KBM-7 (cell line): ENCODE measurements around the gene FBXL7.

Source experiments
- DNase-seq: peaks from one replicate; pipeline ENCODE4 v3.0.0-alpha.2; 2015
- in situ Hi-C: fragments of 300-500 bp; cut with MboI; formaldehyde crosslinking; loops from 2 replicates; pipeline ENCODE4 v1.14.3; 2020; ENCODE audit warnings: low sequenced_read_pairs, low pct_unique_long_range_greater_than_20kb, mixed read lengths

The FBXL7 gene

GRCh38 chr5:15601274-15601673 is 101.3 kb downstream of the FBXL7 start:
- in situ Hi-C loops, result no loop called here
- DNase-seq, result no peak

- in situ Hi-C loops, result no loop called here
- no peak for DNase-seq
Measured at GRCh38 chr5:15601853-15602252, 101.9 kb downstream of the FBXL7 start.

GRCh38 chr5:15604986-15605385 is 105.0 kb downstream of the FBXL7 start:
- DNase-seq, result no peak
- in situ Hi-C loops, result no loop called here

- DNase-seq, result no peak
- in situ Hi-C loops, result no loop called here
Measured at GRCh38 chr5:15606197-15606596, 106.2 kb downstream of the FBXL7 start.

- in situ Hi-C loops, result no loop called here
Measured at GRCh38 chr5:15607076-15607475, 107.1 kb downstream of the FBXL7 start.

GRCh38 chr5:15609076-15609725 is 109.2 kb downstream of the FBXL7 start:
- in situ Hi-C loops, result no loop called here
- no peak for DNase-seq

More at GRCh38 chr5:15607076-15607475, 107.1 kb downstream of the FBXL7 start:
- no peak for DNase-seq

- no peak for DNase-seq
- in situ Hi-C loops, result no loop called here
Measured at GRCh38 chr5:15610216-15610615, 110.2 kb downstream of the FBXL7 start.

GRCh38 chr5:15611008-15611407 is 111.0 kb downstream of the FBXL7 start:
- in situ Hi-C loops, result no loop called here
- no peak for DNase-seq

- in situ Hi-C loops, result no loop called here
- no peak for DNase-seq
Measured at GRCh38 chr5:15612915-15613635, 113.1 kb downstream of the FBXL7 start.

- in situ Hi-C loops, result no loop called here
Measured at GRCh38 chr5:15614679-15615078, 114.7 kb downstream of the FBXL7 start.

GRCh38 chr5:15615859-15616258 is 115.9 kb downstream of the FBXL7 start:
- no peak for DNase-seq
- in situ Hi-C loops, result no loop called here

More at GRCh38 chr5:15614679-15615078, 114.7 kb downstream of the FBXL7 start:
- no peak for DNase-seq

- in situ Hi-C loops, result no loop called here
- no peak for DNase-seq
Measured at GRCh38 chr5:15618938-15619337, 119.0 kb downstream of the FBXL7 start.

GRCh38 chr5:15620501-15620900 is 120.5 kb downstream of the FBXL7 start:
- in situ Hi-C loops, result no loop called here
- DNase-seq, result no peak

- DNase-seq, result no peak
- in situ Hi-C loops, result no loop called here
Measured at GRCh38 chr5:15621094-15621493, 121.1 kb downstream of the FBXL7 start.

GRCh38 chr5:15623794-15624193 is 123.8 kb downstream of the FBXL7 start:
- in situ Hi-C loops, result no loop called here

GRCh38 chr5:15627109-15627508 is 127.1 kb downstream of the FBXL7 start:
- in situ Hi-C loops, result no loop called here
- DNase-seq, result no peak

More at GRCh38 chr5:15623794-15624193, 123.8 kb downstream of the FBXL7 start:
- no peak for DNase-seq

- no peak for DNase-seq
- in situ Hi-C loops, result no loop called here
Measured at GRCh38 chr5:15627647-15628046, 127.7 kb downstream of the FBXL7 start.

GRCh38 chr5:15630441-15630840 is 130.5 kb downstream of the FBXL7 start:
- in situ Hi-C loops, result no loop called here

GRCh38 chr5:15634591-15635288 is 134.8 kb downstream of the FBXL7 start:
- no peak for DNase-seq
- in situ Hi-C loops, result no loop called here

More at GRCh38 chr5:15630441-15630840, 130.5 kb downstream of the FBXL7 start:
- no peak for DNase-seq

GRCh38 chr5:15635289-15635616 is 135.3 kb downstream of the FBXL7 start:
- DNase-seq, result no peak
- in situ Hi-C loops, result no loop called here
